HG03135 (cell line): ENCODE measurements around the gene DSCAM.

Experiments used
- ATAC-seq: cut with Tn5 transposase; IDR thresholded peaks from one replicate; pipeline ENCODE4 v1.9.1; 2021; ENCODE audit warnings: mild to moderate bottlenecking, moderate library complexity; ENCODE audit not compliant: unreplicated experiment

DSCAM gene

GRCh38 chr21:40668555-40669275, 178.2 kb downstream of the DSCAM start:
- ATAC-seq: no peak

- ATAC-seq: no peak
Measured at GRCh38 chr21:40667967-40668366, 179.0 kb downstream of the DSCAM start.

DNA sequence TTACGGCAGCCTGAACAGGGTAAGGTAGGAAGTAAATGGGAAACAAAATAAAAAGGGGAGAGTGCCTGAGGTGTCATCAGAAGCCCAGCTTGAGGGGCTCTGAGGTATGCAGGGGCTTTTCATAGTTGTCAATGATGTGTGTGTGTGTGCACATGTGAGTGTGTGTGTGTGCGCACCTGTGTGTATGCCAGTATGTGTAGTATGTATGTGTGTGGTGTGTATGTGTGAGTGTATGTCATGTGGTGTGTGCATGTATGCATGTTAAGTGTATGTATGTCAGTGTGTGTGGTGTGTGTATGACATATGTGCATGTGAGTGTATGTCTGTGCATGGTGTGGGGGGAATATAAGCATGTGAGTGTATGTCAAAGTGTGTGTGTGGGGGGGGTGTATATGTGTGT, 184.1 kb downstream of the DSCAM start:
- ATAC-seq: no peak

DNA sequence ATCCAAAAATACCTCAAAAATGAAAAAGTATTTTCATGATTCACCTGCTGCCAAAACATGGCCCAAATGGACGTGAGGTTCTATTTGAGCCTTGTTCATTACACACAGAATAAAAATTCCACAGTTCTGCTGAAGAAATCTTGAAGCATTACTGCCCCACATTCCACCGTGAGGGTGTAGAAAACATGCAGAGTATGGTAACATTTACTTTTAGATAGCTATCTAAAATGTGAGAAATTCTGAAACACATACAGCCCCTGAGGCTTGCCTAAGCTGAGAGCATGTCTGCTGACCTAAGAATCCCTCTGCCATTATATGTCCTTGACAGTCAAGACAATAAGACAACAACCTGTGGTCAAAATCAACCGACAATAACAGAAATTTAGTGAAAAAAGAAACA, 186.5 kb downstream of the DSCAM start:
- ATAC-seq: no peak

- no peak for ATAC-seq
Measured at GRCh38 chr21:40658311-40658710, 188.6 kb downstream of the DSCAM start.

GRCh38 chr21:40652436-40652835, 194.5 kb downstream of the DSCAM start:
- ATAC-seq: no peak

- ATAC-seq: no peak
Measured at GRCh38 chr21:40647706-40648105, 199.3 kb downstream of the DSCAM start.

GRCh38 chr21:40646651-40647050, 200.3 kb downstream of the DSCAM start:
- ATAC-seq: no peak

DNA sequence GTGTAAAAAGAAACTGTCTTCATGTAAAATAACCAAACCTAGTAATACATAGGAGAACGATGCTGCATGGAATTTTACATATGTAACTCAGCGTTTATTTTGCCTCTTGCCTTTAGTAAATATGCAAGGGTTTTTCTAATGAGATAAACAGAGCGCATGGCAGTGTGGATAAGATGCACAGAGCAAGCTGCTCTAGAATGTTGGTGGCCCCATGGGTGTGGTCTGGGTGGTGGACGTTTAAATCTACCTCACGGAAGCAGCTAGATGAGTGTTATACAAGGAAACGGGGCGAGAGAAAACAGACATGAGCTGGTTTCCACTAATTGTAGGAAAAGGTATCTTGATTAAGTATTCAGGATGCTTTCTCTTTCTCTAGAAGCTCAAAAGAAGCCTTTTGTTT, 205.9 kb downstream of the DSCAM start:
- no peak for ATAC-seq

DNA sequence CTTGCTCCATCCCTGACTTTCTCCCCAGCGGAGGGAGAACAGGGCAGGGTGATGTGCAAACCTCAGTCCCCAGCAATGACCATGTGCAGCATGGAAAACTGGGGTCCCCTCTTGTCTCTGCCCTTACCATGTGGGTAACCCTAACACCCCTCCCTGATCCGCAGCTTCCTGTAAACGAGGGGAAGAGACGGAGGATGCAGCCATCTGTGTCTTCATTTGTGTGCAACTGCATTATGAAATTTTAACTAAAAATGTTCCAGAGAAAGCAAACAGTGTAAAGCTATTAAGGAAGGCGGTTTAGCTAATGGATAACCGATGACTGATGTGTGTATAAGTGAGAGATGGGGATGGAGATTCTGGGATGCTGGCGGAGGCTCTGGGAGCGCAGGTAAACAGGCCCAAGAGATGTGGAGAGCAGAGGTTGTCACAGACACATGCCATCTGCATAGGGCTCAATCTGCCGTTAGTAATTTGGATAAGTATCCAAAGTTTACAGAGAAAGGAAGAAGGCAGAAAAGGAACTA, 206.6 kb downstream of the DSCAM start:
- ATAC-seq: no peak

- ATAC-seq: no peak
Measured at GRCh38 chr21:40639616-40640194, 207.3 kb downstream of the DSCAM start.

DNA sequence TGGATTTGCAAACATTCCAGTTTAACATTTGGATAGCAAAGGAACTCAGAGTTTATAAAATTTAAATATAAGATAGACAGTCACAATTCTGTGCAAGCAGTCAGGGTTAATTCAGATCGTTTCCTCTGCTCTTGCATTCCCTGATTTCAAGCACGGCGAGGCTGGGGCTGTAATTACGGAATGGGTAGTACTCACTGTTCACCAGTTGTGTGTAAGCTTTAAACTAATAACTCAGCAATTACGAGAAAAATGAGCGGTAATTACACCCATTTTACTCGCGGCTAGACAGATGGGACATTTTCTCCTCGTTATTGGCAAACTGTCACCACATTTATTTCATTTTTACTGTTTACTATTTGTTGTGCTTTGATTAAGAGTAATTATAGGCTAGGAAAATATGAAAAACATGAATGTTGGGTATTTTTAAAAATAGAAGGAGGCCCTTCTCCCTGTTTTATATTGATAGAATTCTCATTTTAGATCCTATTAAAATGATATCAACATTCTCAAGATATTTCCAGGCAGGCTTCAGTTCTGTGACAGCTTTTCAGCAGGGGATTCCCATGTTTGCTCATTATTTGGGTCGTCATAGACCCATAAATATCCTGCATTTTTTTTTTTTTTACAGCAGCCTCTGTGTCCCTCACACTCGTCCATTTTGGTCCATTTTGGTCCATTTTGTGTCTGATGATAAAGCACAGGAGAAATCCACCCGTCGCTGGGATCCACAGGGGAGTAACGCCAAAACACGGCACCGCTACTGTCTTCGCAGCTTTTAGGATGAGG, 208.3 kb downstream of the DSCAM start:
- ATAC-seq: no peak

- ATAC-seq: no peak
Measured at GRCh38 chr21:40636026-40636425, 210.9 kb downstream of the DSCAM start.

- ATAC-seq: no peak
Measured at GRCh38 chr21:40635391-40635790, 211.6 kb downstream of the DSCAM start.

DNA sequence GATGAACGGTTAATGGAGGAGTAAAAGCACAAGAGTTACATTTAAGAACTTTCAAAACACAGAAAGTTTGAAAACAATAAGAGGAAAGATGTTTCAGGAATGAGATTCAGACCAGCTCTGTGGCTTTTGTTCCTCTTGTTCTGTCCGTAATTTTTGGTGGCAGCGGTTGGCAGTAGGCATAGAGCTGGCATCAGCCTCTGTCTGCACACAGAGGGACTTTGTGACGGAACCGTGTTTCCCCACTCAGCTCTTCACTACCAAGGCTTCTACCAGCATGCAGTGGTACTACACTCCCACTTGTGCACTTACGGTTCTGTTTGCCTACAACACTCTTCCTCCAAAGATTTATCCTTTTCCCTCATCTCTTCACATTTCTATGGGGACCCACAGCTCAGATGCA, 212.8 kb downstream of the DSCAM start:
- ATAC-seq: no peak

- ATAC-seq: no peak
Measured at GRCh38 chr21:40633048-40633447, 213.9 kb downstream of the DSCAM start.

GRCh38 chr21:40631211-40631610, 215.7 kb downstream of the DSCAM start:
- no peak for ATAC-seq

- ATAC-seq: no peak
Measured at GRCh38 chr21:40625991-40626390, 221.0 kb downstream of the DSCAM start.

DNA sequence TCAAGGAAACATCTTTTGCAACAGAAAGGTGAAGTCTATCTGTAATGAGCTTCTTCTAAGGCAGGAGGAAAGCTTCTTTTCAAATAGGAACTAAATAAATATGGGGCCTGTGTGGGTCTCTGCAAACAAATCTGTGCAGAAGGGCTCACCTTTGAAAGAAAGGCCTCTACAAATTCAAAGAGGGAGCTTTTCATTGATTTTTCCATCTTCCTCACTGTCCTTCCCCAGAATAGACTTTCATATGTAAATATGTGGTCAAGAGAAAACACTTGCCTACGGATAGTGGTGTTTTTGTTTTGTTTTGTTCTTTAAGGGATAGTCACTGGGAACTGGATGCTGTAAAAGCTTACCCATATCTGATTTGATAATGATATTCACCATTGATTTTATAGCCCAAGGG, 223.4 kb downstream of the DSCAM start:
- ATAC-seq: no peak

- no peak for ATAC-seq
Measured at GRCh38 chr21:40622531-40622930, 224.4 kb downstream of the DSCAM start.

- ATAC-seq: no peak
Measured at GRCh38 chr21:40620386-40621145, 226.4 kb downstream of the DSCAM start.
